GM12874 (cell line): ENCODE results near the gene KCNH8.

ENCODE experiments used
- TF ChIP-seq, protein P1 (sequence below): IDR thresholded peaks from 2 replicates; pipeline ENCODE4 v1.5.1; 2011; ENCODE audit warnings: low read depth, mild to moderate bottlenecking, control low read depth, low read length, moderate library complexity; ENCODE audit not compliant: insufficient read depth

Gene KCNH8

DNA sequence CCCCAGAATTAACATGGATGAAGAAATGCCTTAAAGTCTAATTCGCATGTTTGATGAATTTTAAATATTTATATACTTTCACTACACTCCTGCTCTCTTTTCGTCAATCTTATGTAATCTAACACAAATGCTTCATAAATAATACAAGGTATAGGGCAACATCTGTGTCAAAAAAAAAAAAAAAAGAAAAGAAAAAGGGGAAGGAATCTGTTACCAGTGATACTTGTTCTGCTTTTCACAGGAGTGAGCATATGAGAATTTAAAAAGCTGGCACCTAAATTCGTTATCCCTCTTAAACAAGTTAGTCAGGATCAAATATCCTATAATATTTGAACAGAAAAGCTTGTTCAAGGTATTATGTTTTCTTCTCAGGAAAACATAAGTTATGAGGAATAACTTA, 243.8 kb downstream of the KCNH8 start:
- TF ChIP-seq, protein P1, sequence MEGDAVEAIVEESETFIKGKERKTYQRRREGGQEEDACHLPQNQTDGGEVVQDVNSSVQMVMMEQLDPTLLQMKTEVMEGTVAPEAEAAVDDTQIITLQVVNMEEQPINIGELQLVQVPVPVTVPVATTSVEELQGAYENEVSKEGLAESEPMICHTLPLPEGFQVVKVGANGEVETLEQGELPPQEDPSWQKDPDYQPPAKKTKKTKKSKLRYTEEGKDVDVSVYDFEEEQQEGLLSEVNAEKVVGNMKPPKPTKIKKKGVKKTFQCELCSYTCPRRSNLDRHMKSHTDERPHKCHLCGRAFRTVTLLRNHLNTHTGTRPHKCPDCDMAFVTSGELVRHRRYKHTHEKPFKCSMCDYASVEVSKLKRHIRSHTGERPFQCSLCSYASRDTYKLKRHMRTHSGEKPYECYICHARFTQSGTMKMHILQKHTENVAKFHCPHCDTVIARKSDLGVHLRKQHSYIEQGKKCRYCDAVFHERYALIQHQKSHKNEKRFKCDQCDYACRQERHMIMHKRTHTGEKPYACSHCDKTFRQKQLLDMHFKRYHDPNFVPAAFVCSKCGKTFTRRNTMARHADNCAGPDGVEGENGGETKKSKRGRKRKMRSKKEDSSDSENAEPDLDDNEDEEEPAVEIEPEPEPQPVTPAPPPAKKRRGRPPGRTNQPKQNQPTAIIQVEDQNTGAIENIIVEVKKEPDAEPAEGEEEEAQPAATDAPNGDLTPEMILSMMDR, result no peak

DNA sequence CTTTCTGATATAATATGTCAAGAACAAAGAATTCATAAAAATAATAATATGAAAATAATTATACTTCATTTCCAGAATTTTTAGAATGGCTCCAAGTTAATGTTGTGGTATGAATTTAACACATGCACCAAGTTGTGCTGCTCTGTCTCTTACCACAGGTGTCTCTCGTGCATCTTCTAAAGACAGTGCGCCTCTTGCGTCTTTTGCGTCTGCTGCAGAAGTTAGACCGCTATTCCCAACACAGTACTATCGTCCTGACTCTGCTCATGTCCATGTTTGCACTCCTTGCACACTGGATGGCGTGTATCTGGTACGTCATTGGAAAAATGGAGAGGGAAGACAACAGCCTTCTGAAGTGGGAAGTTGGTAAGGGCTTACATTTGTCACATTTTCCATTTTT, 246.6 kb downstream of the KCNH8 start:
- TF ChIP-seq, protein P1, result no peak

DNA sequence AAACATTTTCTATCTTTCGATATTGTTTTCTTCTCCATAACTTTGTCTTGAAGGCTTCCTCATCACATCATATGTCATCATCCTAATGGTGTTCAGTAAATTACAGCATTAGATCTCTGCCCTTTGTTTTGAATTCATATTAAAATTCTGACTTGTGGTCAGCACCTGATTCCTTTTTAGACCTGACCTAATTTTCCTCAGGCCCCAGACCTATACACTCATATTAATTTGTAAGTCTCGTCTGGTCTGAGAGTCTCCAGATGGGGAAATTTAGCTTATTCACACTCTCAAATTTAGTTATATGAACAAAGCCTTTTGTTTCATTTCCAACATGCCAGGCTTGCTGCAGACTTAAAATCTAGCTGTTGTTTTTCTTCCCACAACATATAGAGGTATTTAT, 248.4 kb downstream of the KCNH8 start:
- TF ChIP-seq, protein P1, result no peak

DNA sequence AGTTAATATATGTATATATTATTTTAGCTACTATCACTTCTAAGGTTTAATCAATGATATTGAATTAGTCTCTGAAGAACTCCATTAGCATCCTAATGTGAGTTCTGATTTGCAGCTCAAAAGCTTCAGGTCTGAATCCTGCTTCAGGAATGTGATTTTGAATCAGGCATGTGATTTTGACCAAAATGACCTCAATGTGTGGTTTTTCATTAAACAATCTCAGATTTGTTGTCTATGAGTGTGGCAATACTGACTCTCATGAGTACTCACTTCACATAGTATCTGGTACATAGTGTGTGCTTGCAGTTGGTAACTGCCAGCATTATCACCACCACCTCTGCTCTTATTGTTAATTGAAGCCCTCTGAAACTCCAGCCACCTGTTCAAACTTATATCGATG, 251.0 kb downstream of the KCNH8 start:
- TF ChIP-seq, protein P1, result no peak

DNA sequence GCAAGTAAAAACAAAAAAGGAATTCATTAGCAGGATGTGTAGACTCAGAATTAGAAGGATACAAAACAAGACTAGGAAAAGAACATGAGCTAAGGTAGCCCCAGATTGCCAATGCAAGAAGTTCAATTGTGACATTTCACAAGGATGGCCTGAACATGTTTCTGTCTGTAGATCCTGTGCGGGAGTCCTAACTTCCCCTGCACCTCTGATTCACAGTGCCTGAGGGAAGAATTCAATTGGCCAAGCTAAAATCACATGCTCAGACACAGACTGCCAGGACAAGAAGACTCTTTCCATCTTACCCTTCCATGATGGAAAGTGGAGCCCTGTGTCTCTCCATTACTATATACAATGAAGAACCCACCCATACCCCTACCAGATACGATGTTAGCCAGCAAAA, 251.5 kb downstream of the KCNH8 start:
- TF ChIP-seq, protein P1, result no peak

DNA sequence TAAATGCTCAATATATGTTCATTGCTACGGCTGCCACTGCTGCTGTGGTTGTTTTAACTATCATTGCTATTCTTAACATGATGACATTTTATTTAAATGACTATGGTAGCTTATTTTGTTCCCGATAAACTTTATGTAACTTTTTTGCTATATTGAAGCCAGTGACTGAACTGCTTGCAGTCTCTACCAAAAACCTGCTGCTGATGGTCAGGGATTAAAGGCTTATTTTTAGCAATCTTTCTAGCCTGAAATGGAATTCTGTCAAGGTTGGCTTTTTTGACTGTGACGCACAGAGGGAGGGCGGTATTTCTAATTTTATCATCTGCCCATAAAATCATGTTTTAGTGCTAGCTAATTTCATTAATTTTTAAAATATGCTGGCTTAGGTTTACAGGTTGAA, 271.8 kb downstream of the KCNH8 start:
- TF ChIP-seq, protein P1, result no peak

DNA sequence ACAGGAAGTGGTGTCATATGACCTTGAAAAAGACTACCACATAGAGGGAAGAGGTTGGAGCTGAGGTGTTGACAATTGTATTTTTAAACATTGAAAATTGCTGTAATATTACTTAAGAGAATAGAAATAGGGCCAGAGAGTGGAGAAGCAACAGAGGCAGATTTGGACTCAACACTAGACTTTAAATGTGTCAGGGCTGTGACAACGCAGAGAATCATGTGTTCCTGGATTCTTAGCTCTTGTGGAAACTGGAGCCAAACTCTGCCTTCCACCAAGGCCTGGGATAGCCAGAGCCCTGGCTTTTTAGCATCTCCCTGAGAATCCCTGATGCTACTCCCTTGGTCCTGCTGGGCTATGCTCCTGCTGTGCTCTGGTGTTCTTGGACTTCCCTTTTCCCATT, 277.5 kb downstream of the KCNH8 start:
- TF ChIP-seq, protein P1, result no peak

DNA sequence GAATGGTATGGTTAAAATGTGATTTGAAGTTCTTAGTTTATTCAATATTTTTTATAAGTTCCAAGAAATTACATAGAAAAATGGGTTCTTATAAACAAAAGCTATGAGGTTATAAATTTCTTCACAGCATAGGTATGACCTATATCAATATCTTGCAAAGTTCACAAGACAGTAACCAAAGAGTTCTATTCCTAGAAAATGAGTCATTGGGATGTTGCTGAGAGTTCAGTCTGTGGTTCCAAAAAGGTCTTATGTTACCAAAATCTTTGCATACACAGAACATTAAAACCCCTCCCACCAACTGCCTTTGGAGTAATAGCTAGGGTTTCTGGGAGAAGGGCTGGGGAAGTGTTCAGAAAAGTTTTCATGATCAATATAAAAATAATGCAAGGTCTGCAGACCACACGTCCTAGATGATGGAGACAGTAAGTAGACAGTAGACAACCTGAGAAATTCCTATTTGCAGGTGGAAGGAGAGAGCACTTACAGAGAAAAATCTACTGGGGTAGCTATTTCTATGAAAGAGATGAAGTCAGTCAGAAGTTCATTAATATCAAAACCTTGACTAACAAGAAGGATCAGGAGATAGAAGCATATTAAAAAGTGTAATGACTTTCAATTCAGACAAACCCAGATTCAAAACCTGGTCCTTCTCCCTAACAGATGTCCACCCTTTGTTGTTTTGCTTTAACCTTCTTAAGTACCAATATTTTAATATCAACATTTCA, 279.3 kb downstream of the KCNH8 start:
- TF ChIP-seq, protein P1, result no peak
